Glutamatergic neuron (in vitro differentiated cells): ENCODE data around the gene POLE. TPM values are rescaled to one million over a fixed set of nuclear protein-coding genes. Genes with fewer than 3 reads are reported as not detected.
A peak's percentile ranks its signal among the peaks of the same experiment; 100 is the strongest.

Source experiments
- DNase-seq: peaks from one replicate; pipeline ENCODE4 v3.0.0; 2022
- H3K27ac Mint-ChIP-seq: one replicate; pipeline ENCODE4 v1.8.0; 2020; ENCODE audit warnings: mild to moderate bottlenecking, mixed read lengths, inconsistent platforms; ENCODE audit not compliant: unreplicated experiment
- H3K27me3 Mint-ChIP-seq: one replicate; pipeline ENCODE4 v1.8.0; 2020; ENCODE audit warnings: mild to moderate bottlenecking, moderate library complexity, mixed read lengths, inconsistent platforms; ENCODE audit not compliant: unreplicated experiment
- H3K36me3 Mint-ChIP-seq: one replicate; pipeline ENCODE4 v1.8.0; 2020; ENCODE audit warnings: mild to moderate bottlenecking, mixed read lengths, inconsistent platforms; ENCODE audit not compliant: unreplicated experiment
- H3K4me1 Mint-ChIP-seq: one replicate; pipeline ENCODE4 v1.8.0; 2020; ENCODE audit warnings: mild to moderate bottlenecking, low read depth, mixed read lengths, inconsistent platforms; ENCODE audit not compliant: unreplicated experiment
- H3K4me3 Mint-ChIP-seq: one replicate; pipeline ENCODE4 v1.8.0; 2020; ENCODE audit warnings: mild to moderate bottlenecking, mixed read lengths, inconsistent platforms; ENCODE audit not compliant: unreplicated experiment
- H3K9me3 Mint-ChIP-seq: one replicate; pipeline ENCODE4 v1.8.0; 2020; ENCODE audit warnings: mild to moderate bottlenecking, moderate library complexity, mixed read lengths, inconsistent platforms; ENCODE audit not compliant: unreplicated experiment
- CTCF ChIP-seq: fragments of 200-600 bp; sonication (generic); IDR thresholded peaks from one replicate; pipeline ENCODE4 v1.5.0; 2021; ENCODE audit not compliant: partially characterized antibody, unreplicated experiment
- total RNA-seq: library from RNA; stranded (reverse); fragmentation: NEBNext Ultra II Directional; extraction: Animal tissue kit (Norgen Biotek cat#: 25700); gene quantifications from one replicate; pipeline ENCODE4 v1.2.1, GENCODE V29; 2021; ENCODE audit not compliant: unreplicated experiment

POLE gene
- total RNA-seq, 1 donor from 2014 or later = 38.6 TPM

GRCh38 chr12:132638541-132639408 is 48.4 kb downstream of the POLE start:
- Mint-ChIP-seq H3K27ac (no peak overlapping the region), H3K36me3 (no peaks in the 10 kb centered on the region), H3K27me3 (peaks cover 9% of the 10 kb centered on the region), H3K4me3 (no peak overlapping the region), H3K9me3 (peaks cover 5% of the 10 kb centered on the region), H3K4me1 (peaks cover 5% of the 10 kb centered on the region)
- peak; percentile 66 for DNase-seq
- TF ChIP-seq CTCF = peak; percentile 82

- H3K36me3 Mint-ChIP-seq = no peaks in the 10 kb centered on the region
These were observed 49.3 kb downstream of the POLE start for GRCh38 chr12:132637811-132638210.

DNA sequence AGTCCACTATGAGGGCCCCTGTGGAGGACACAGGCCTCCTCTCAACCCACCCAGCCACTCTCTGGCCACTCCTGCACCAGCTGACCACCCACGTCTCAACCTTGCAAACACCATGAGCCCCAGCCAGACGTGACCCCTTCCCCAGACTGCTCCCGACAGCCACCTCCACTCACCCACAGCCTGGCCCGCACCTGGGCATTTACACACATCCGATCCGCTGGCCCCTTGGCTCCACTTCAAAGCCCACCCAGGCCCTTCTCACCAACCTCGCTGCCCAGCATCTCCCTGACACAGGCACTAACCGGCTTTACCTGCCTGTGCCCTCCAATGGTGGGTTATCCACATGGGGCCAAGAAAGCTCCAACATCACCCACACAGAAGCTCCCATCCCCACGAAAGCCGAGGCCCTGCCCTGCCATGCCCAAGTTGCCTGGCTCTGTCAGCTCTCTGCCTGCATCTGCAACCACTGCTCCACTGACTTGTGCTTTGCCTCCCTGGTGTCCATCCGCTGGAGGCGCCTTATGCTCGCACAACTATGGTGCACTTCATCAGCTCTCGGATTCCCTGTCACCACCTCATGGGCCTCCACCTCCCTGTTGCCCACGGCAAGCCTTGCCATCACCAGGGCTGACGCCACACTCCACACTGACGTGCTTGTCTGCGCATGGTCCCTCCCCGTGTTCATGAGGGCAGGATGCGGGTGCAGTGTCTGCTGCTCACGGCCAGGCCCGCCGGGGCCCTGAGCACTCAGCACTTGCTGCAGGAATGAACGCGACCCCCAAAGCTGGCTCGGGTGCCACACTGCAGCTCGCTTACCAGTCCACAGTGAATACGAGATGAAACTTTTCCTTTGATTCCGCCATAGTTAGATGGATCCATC is 51.8 kb downstream of the POLE start:
- peaks cover 5% of the 10 kb centered on the region for H3K4me1 Mint-ChIP-seq
- no peak overlapping the region for H3K27ac Mint-ChIP-seq
- H3K9me3 Mint-ChIP-seq = peaks cover 8% of the 10 kb centered on the region
- peaks cover 11% of the 10 kb centered on the region for H3K27me3 Mint-ChIP-seq
- H3K4me3 Mint-ChIP-seq = no peak overlapping the region
- DNase-seq = no peak
- no peaks in the 10 kb centered on the region for H3K36me3 Mint-ChIP-seq
- TF ChIP-seq CTCF = no peak

More at GRCh38 chr12:132637811-132638210, 49.3 kb downstream of the POLE start:
- H3K4me1 Mint-ChIP-seq = peaks cover 5% of the 10 kb centered on the region
- no peak overlapping the region for H3K4me3 Mint-ChIP-seq
- no peak for TF ChIP-seq CTCF
- peaks cover 11% of the 10 kb centered on the region for H3K27me3 Mint-ChIP-seq
- H3K27ac Mint-ChIP-seq = peak overlapping the region; percentile 35
- H3K9me3 Mint-ChIP-seq = peaks cover 5% of the 10 kb centered on the region
- no peak for DNase-seq

DNA sequence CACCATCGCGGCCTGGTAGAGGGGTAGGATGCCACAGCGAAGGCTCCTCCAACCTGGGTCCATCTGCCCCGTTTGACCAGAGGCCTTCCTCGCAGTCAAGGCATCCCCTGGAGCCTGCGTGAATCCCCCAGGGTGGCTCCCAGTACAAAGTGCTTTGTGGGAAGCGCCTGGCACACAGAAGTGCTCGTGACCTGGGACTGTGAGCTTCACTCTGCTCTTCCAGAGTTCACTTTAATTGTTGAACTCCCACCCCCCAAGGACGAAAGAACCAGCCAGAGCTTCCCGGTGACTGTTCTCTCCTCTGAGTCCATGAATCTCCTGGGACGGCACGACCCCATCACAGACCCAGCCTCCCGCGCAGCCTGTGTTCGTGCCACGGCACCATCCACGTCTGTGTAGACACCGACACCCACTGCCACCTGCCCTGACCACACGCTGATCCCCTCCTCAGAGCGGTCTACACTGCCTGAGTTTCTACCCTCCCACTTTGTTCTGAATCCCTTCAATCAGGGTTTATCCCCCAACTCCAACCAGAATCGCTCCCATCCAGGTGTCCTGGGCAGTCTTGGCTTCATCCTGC is 52.6 kb downstream of the POLE start:
- Mint-ChIP-seq H3K9me3 (peaks cover 8% of the 10 kb centered on the region), H3K36me3 (no peaks in the 10 kb centered on the region), H3K27ac (no peak overlapping the region), H3K27me3 (peaks cover 11% of the 10 kb centered on the region), H3K4me1 (peaks cover 5% of the 10 kb centered on the region), H3K4me3 (no peak overlapping the region)
- no peak for DNase-seq
- no peak for TF ChIP-seq CTCF
